NB4 (cell line): ENCODE measurements around the gene TCHHL1.

Experiments used
- CTCF ChIP-seq: IDR thresholded peaks from one replicate; pipeline ENCODE4 v1.5.1; 2012; ENCODE audit warnings: low read depth, low read length
- MYC ChIP-seq: IDR thresholded peaks from 2 replicates; pipeline ENCODE4 v1.6.1; 2011; ENCODE audit warnings: low read depth, low read length
- POLR2A ChIP-seq: IDR thresholded peaks from 2 replicates; pipeline ENCODE4 v1.6.1; 2011; ENCODE audit warnings: mild to moderate bottlenecking; ENCODE audit not compliant: insufficient read length; ENCODE audit errors: extremely low read depth
- TF ChIP-seq, protein P1 (sequence below): IDR thresholded peaks from 2 replicates; pipeline ENCODE4 v1.6.1; 2011; ENCODE audit warnings: low read depth, low read length

DNA sequence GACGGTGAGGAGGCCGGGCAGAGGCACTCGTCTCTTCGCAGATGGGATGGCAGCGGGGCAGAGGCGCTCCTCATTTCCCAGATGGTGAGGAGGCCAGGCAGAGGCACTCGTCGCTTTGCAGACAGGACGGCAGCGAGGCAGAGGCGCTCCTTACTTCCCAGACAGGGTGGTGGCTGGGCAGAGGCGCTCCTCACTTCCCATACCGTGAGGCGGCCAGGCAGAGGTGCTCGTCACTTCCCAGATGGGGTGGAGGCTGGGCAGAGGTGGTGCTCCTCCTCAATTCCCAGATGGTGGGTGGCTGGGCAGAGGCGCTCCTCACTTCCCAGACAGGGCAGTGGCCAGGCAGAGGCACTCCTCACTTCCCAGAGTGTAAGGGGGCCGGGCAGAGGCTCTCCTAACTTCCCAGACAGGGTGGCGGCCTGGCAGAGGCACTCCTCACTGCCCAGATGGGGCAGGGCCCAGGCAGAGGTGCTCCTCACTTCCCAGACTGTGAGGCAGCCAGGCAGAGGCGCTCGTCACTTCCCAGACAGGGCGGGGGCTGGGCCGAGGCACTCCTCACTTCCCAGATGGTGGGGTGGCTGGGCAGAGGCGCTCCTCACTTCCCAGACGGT lies 9.9 kb downstream of the TCHHL1 start:
- TF ChIP-seq CTCF, result no peak
- TF ChIP-seq POLR2A, result no peak
- TF ChIP-seq, protein P1, sequence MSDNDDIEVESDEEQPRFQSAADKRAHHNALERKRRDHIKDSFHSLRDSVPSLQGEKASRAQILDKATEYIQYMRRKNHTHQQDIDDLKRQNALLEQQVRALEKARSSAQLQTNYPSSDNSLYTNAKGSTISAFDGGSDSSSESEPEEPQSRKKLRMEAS, result no peak
- no peak for TF ChIP-seq MYC
